ENCODE measurements around the gene BICRA.
"Not testable (repeated sequence)": the region's sequence is repeated elsewhere in the genome, so short reads cannot be mapped to it uniquely, and the experiment has no call there.

BICRA gene

GRCh38 chr19:47593860-47594259, 15.1 kb upstream of the BICRA start:
- Mint-ChIP-seq H3K4me1 (peaks cover 3% of the 10 kb centered on the region), H3K4me3 (no peak overlapping the region), H3K36me3 (no peaks in the 10 kb centered on the region), H3K27me3 (peaks cover 21% of the 10 kb centered on the region), H3K9me3 (no peaks in the 10 kb centered on the region), H3K27ac (no peak overlapping the region)
- ATAC-seq (ENCODE audit: low read depth) = no peak
- DNase-seq (ENCODE audit: low spot score in 2 of 2) = no peak

DNA sequence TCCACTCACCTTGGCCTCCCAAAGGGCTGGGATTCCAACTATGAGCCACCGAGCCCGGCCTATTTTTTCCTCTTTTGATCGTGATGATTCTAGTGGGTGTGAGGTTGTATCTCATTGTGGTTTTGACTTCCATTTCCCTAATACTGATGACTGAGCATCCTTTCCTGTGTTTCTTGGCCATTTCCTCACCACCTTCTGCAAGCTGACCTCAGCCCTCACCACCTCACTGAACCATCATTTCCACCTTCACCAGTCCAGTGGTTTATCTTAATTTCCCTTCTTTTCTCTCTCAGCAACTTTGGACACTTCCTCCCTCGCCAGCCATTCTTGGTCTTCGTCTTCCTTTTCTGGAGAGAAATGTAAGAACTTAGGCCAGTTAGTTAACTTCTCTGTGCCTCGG, 13.0 kb upstream of the BICRA start:
- Mint-ChIP-seq H3K4me3 (no peak overlapping the region), H3K9me3 (no peaks in the 10 kb centered on the region), H3K4me1 (peaks cover 7% of the 10 kb centered on the region), H3K27ac (no peak overlapping the region), H3K27me3 (peaks cover 22% of the 10 kb centered on the region), H3K36me3 (no peaks in the 10 kb centered on the region)
- DNase-seq (ENCODE audit: low spot score in 2 of 2) (no peak), ATAC-seq (ENCODE audit: low read depth) (no peak)

DNA sequence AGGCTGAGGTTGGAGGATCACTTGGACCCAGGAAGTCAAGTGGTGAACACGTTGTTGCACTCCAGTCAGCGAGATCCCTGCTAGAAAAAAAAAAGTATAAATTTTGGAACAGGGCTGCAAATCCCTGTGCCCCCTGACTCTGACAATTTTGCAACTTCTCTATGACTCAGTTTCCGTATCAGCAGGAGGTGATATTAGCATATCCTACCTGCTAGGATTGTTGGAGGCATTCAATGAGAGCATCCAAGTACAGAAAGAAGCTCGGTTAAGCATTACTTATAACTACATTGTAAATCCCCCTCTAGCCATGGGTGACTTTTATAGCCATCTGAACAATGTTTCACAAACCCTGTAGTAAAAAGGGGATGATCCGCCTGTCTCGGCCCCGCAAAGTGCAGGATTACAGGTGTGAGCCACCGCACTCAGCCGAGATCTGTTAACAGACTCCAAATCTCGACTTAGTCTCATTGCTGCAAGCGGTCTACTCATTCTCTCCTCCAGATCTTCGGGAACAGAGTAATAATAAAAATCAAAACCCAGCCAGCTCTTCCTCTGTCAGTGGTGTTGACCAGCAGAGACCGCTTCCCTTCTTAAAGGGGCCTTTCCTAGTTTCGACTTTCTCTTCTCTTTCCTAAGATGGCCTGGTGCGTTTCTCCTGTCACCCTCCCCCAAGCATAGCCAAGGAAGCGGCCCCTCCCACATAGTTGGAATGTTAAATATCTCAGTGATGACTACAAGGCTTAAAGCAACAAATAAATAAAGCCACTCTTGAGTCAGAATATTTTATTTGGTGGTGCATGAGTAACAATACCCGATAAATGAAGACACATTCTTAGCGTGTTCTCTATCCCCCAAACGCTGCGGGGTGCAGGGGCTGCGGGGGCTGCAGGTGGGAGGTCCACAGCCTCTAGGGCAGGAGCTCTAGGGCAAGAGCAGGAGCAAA, 10.3 kb upstream of the BICRA start:
- Mint-ChIP-seq H3K27me3 (peaks cover 21% of the 10 kb centered on the region), H3K4me1 (peaks cover 7% of the 10 kb centered on the region), H3K27ac (no peak overlapping the region), H3K36me3 (no peaks in the 10 kb centered on the region), H3K9me3 (no peaks in the 10 kb centered on the region), H3K4me3 (no peak overlapping the region)
- no peak for ATAC-seq (ENCODE audit: low read depth)
- DNase-seq (ENCODE audit: low spot score in 2 of 2) = no peak

GRCh38 chr19:47599671-47600245, 9.2 kb upstream of the BICRA start:
- H3K4me3 Mint-ChIP-seq = peak overlapping the region; percentile 88
- H3K27me3 Mint-ChIP-seq = peaks cover 17% of the 10 kb centered on the region
- ATAC-seq (ENCODE audit: low read depth); H3K4me1 Mint-ChIP-seq; H3K36me3 Mint-ChIP-seq; DNase-seq (ENCODE audit: low spot score in 2 of 2); H3K9me3 Mint-ChIP-seq: not testable (repeated sequence)
- peak overlapping the region; percentile 57 for H3K27ac Mint-ChIP-seq

- H3K27me3 Mint-ChIP-seq = peaks cover 17% of the 10 kb centered on the region
- ATAC-seq (ENCODE audit: low read depth) (peak; percentile 93), DNase-seq (ENCODE audit: low spot score in 2 of 2) (peak; percentile 87 to 96)
- peak overlapping the region; percentile 88 for H3K4me3 Mint-ChIP-seq
- H3K36me3 Mint-ChIP-seq = no peaks in the 10 kb centered on the region
- H3K9me3 Mint-ChIP-seq = no peaks in the 10 kb centered on the region
- H3K27ac Mint-ChIP-seq = peak overlapping the region; percentile 57
- H3K4me1 Mint-ChIP-seq = peaks cover 7% of the 10 kb centered on the region
These were observed 8.4 kb upstream of the BICRA start for GRCh38 chr19:47600246-47601179.

- H3K27me3 Mint-ChIP-seq = peaks cover 14% of the 10 kb centered on the region
- DNase-seq (ENCODE audit: low spot score in 2 of 2) (no peak), ATAC-seq (ENCODE audit: low read depth) (no peak)
- peak overlapping the region; percentile 88 for H3K4me3 Mint-ChIP-seq
- H3K9me3 Mint-ChIP-seq = no peaks in the 10 kb centered on the region
- H3K4me1 Mint-ChIP-seq = peaks cover 4% of the 10 kb centered on the region
- H3K36me3 Mint-ChIP-seq = no peaks in the 10 kb centered on the region
- H3K27ac Mint-ChIP-seq = peak overlapping the region; percentile 57
These were observed 7.6 kb upstream of the BICRA start for GRCh38 chr19:47601180-47601904.

- no peak for DNase-seq (ENCODE audit: low spot score in 2 of 2)
- H3K36me3 Mint-ChIP-seq = no peaks in the 10 kb centered on the region
- H3K27me3 Mint-ChIP-seq = peaks cover 9% of the 10 kb centered on the region
- no peak for ATAC-seq (ENCODE audit: low read depth)
- no peak overlapping the region for H3K4me3 Mint-ChIP-seq
- H3K9me3 Mint-ChIP-seq = no peaks in the 10 kb centered on the region
- H3K4me1 Mint-ChIP-seq = peaks cover 9% of the 10 kb centered on the region
- no peak overlapping the region for H3K27ac Mint-ChIP-seq
These were observed 5.0 kb upstream of the BICRA start for GRCh38 chr19:47603706-47604565.

GRCh38 chr19:47607564-47608073, 1.3 kb upstream of the BICRA start:
- no peak for ATAC-seq (ENCODE audit: low read depth)
- H3K4me3 Mint-ChIP-seq = peak overlapping the region; percentile 83
- peak overlapping the region; percentile 89 for H3K27ac Mint-ChIP-seq
- no peak for DNase-seq (ENCODE audit: low spot score in 2 of 2)
- H3K9me3 Mint-ChIP-seq = no peaks in the 10 kb centered on the region
- peaks cover 19% of the 10 kb centered on the region for H3K4me1 Mint-ChIP-seq
- peaks cover 2% of the 10 kb centered on the region for H3K27me3 Mint-ChIP-seq
- peaks cover 1% of the 10 kb centered on the region for H3K36me3 Mint-ChIP-seq

DNA sequence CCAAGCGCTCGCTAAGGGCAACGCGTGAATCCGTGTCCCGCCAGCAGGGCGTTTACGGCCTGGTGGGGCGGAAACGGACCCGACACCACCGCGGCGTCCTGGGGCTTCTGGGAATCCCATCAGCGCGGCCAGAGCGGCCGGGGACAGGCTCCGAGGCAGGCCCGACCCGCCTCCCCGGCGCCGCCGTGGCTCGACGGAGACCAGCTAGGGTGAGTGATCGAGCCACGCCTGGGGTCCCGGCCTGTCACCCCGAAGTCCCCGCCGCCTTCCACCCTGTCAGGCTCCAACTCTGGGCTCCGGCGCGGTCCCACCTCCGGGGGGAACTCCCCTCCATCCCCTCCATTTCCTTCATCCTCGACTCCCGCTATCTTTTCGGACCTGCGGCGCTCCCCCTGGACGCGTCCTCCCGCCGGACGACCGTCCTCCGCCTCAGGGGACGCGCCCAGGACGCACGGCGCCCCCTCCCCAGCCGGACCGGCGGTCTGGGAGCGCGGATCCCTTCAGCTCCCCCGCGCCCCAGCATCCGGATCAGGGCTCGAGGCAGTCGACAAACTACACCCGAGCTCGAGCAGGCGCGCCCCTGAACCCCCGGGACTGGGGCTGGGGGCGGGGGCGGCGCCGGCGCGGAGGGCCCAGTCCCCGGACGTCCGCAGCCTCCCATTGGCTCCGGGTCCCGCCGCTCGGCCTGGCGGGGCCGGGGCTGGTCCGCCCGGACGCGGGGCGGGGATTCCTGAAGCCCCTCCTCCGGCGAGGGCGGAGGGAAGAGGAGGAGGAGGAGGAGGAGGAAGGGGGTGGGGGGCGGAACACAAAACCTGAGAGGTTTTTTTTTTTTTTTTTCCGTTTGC, 638 bp upstream of the BICRA start:
- H3K9me3 Mint-ChIP-seq = no peaks in the 10 kb centered on the region
- peak overlapping the region; percentile 83 for H3K4me3 Mint-ChIP-seq
- peaks cover 22% of the 10 kb centered on the region for H3K4me1 Mint-ChIP-seq
- peak; percentile 97 to 99 for DNase-seq (ENCODE audit: low spot score in 2 of 2)
- ATAC-seq (ENCODE audit: low read depth) = peak; percentile 84
- peak overlapping the region; percentile 89 for H3K27ac Mint-ChIP-seq
- peaks cover 1% of the 10 kb centered on the region for H3K36me3 Mint-ChIP-seq
- H3K27me3 Mint-ChIP-seq = peaks cover 2% of the 10 kb centered on the region

GRCh38 chr19:47609906-47610894, 1.3 kb downstream of the BICRA start:
- H3K36me3 Mint-ChIP-seq = peaks cover 5% of the 10 kb centered on the region
- peaks cover 30% of the 10 kb centered on the region for H3K4me1 Mint-ChIP-seq
- no peaks in the 10 kb centered on the region for H3K27me3 Mint-ChIP-seq
- ATAC-seq (ENCODE audit: low read depth) = no peak
- peaks cover 2% of the 10 kb centered on the region for H3K9me3 Mint-ChIP-seq
- DNase-seq (ENCODE audit: low spot score in 2 of 2) = peak in 1 of 2 donors; percentile 45
- peak overlapping the region; percentile 60 for H3K27ac Mint-ChIP-seq
- peak overlapping the region; percentile 82 for H3K4me3 Mint-ChIP-seq

DNA sequence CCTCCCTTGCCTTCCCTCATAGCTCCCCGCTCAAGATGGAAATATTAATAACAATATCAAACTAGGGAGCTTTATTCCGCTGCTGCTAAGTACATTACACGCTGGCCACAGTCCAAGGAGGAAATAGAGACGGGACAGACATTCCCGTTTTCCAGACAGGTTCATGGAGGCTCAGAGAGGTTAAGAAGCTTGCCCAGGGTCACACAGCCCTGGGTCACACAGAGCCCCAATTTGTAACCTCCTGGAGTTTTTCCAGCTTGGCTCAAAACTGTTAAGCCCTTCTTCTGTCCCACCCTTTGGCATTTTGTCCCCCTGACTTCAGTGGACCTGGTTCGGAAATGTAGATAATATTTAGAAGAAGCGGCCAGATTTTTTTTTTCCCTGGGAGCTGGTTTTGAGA, 2.0 kb downstream of the BICRA start:
- Mint-ChIP-seq H3K4me1 (peaks cover 36% of the 10 kb centered on the region), H3K27me3 (no peaks in the 10 kb centered on the region), H3K36me3 (peaks cover 7% of the 10 kb centered on the region), H3K27ac (no peak overlapping the region), H3K4me3 (peak overlapping the region; percentile 82), H3K9me3 (peaks cover 2% of the 10 kb centered on the region)
- ATAC-seq (ENCODE audit: low read depth) (no peak), DNase-seq (ENCODE audit: low spot score in 2 of 2) (no peak)
